GM12873 (cell line): ENCODE results near the gene PAX8.

ENCODE experiments used
- CTCF ChIP-seq: IDR thresholded peaks from 2 replicates; pipeline ENCODE4 v1.5.1; 2012; ENCODE audit warnings: low read depth, mild to moderate bottlenecking, moderate library complexity, low read length, control low read depth; ENCODE audit not compliant: insufficient read depth; ENCODE audit errors: missing control alignments

Gene PAX8

GRCh38 chr2:113223813-113224212 lies 54.9 kb downstream of the PAX8 start:
- no peak for TF ChIP-seq CTCF

GRCh38 chr2:113221846-113222245 lies 56.9 kb downstream of the PAX8 start:
- TF ChIP-seq CTCF, result no peak

- no peak for TF ChIP-seq CTCF
Measured at GRCh38 chr2:113220970-113221708, 57.6 kb downstream of the PAX8 start.

- TF ChIP-seq CTCF, result no peak
Measured at GRCh38 chr2:113219889-113220641, 58.7 kb downstream of the PAX8 start.

- no peak for TF ChIP-seq CTCF
Measured at GRCh38 chr2:113219525-113219888, 59.2 kb downstream of the PAX8 start.

- TF ChIP-seq CTCF, result no peak
Measured at GRCh38 chr2:113219092-113219441, 59.7 kb downstream of the PAX8 start.

GRCh38 chr2:113218283-113219091 lies 60.2 kb downstream of the PAX8 start:
- no peak for TF ChIP-seq CTCF
